ENCODE measurements around the gene RFC4. TPM values are rescaled to one million over a fixed set of nuclear protein-coding genes. Genes with fewer than 3 reads are reported as not detected.

Gene RFC4
- total and polyA plus RNA-seq, 2 of the 13 experiments (the other 11 are each of a cell fraction or from before 2014, with no cell fraction given): 18.5 to 103 TPM

DNA sequence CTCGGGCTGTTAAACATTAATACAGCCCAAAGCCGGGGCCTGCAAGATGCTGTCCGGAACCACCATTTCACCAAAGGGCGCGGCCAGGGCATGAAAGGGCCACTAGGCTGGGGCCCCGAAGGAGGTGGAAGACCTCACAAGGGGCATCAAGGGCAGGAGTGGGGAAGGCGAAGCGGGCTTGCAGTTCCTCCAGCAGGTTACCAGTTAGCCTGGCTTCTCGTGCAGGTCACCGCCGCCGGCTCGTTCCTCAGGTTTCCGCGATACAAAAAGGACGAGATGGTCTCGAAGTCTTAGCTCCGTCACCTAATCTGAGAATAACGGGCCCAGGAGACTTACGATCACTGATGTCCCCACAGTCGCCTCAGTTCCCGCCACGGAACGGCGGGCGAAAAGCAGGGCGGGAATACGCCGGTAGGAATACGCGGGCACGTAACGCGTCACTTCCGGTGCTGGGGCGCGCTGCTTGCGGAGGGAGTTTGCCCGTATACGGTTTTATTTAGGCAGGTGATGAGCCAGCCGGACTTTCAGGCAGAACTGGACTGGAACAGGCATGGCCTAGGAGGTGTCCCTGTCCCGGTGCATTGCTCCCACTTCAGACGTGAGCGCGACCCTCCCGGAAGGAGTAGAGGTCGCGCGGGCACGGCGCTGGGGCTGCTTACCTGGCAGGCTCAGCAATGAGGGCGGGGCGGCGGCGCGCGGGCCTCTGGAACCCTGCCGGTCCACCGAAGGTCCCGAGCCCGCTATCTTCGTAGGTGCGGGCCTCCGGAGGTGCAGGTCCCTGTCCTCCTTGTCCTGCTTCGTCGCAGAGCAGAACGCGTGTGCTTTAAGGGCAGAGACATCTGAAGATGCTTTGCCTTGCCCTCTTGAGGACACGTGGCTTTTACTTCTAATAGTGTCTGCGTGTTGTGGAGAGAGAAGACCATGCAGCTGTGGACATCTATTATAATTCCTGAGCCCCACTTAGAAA is at the start of gene RFC4 (continued):
- TF ChIP-seq, protein P1, sequence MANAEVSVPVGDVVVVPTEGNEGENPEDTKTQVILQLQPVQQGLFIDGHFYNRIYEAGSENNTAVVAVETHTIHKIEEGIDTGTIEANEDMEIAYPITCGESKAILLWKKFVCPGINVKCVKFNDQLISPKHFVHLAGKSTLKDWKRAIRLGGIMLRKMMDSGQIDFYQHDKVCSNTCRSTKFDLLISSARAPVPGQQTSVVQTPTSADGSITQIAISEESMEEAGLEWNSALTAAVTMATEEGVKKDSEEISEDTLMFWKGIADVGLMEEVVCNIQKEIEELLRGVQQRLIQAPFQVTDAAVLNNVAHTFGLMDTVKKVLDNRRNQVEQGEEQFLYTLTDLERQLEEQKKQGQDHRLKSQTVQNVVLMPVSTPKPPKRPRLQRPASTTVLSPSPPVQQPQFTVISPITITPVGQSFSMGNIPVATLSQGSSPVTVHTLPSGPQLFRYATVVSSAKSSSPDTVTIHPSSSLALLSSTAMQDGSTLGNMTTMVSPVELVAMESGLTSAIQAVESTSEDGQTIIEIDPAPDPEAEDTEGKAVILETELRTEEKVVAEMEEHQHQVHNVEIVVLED (CRISPR knock-in tag; IDR thresholded peaks at IDR 0.05; ENCODE audit: borderline replicate concordance): peak; percentile 100
- TF ChIP-seq, protein P2, sequence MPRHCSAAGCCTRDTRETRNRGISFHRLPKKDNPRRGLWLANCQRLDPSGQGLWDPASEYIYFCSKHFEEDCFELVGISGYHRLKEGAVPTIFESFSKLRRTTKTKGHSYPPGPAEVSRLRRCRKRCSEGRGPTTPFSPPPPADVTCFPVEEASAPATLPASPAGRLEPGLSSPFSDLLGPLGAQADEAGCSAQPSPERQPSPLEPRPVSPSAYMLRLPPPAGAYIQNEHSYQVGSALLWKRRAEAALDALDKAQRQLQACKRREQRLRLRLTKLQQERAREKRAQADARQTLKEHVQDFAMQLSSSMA (CRISPR knock-in tag; IDR thresholded peaks at IDR 0.05): peak; percentile 85
- no peak for TF ChIP-seq ZNF382 (CRISPR knock-in tag; IDR thresholded peaks at IDR 0.05; ENCODE audit: borderline replicate concordance)
- TF ChIP-seq NFATC3 (CRISPR knock-in tag; IDR thresholded peaks at IDR 0.05): no peak
- no peak for TF ChIP-seq GTF2F1 (IDR thresholded peaks at IDR 0.05; ENCODE audit: low read length)
- TF ChIP-seq, protein P3, sequence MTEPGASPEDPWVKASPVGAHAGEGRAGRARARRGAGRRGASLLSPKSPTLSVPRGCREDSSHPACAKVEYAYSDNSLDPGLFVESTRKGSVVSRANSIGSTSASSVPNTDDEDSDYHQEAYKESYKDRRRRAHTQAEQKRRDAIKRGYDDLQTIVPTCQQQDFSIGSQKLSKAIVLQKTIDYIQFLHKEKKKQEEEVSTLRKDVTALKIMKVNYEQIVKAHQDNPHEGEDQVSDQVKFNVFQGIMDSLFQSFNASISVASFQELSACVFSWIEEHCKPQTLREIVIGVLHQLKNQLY (CRISPR knock-in tag; IDR thresholded peaks at IDR 0.05): no peak
- TF ChIP-seq KLF13 (CRISPR knock-in tag; IDR thresholded peaks at IDR 0.05): peak; percentile 65; the same call in 1 of the 2 replicates
- no peak for TF ChIP-seq NFRKB (IDR thresholded peaks at IDR 0.05)
- peak; percentile 72; the same call in 1 of the 2 replicates for TF ChIP-seq ZNF547 (CRISPR knock-in tag; IDR thresholded peaks at IDR 0.05)
- TF ChIP-seq, protein P4, sequence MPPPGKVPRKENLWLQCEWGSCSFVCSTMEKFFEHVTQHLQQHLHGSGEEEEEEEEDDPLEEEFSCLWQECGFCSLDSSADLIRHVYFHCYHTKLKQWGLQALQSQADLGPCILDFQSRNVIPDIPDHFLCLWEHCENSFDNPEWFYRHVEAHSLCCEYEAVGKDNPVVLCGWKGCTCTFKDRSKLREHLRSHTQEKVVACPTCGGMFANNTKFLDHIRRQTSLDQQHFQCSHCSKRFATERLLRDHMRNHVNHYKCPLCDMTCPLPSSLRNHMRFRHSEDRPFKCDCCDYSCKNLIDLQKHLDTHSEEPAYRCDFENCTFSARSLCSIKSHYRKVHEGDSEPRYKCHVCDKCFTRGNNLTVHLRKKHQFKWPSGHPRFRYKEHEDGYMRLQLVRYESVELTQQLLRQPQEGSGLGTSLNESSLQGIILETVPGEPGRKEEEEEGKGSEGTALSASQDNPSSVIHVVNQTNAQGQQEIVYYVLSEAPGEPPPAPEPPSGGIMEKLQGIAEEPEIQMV (CRISPR knock-in tag; IDR thresholded peaks at IDR 0.05; ENCODE audit: low read depth): peak; percentile 49; the same call in 1 of the 2 replicates
- TF ChIP-seq FOXM1 (CRISPR knock-in tag; IDR thresholded peaks at IDR 0.05): no peak
- TF ChIP-seq ZSCAN29 (CRISPR knock-in tag; conservative IDR thresholded peaks at IDR 0.05): peak; percentile 84; the same call in 1 of the 2 replicates
- TF ChIP-seq, protein P5, sequence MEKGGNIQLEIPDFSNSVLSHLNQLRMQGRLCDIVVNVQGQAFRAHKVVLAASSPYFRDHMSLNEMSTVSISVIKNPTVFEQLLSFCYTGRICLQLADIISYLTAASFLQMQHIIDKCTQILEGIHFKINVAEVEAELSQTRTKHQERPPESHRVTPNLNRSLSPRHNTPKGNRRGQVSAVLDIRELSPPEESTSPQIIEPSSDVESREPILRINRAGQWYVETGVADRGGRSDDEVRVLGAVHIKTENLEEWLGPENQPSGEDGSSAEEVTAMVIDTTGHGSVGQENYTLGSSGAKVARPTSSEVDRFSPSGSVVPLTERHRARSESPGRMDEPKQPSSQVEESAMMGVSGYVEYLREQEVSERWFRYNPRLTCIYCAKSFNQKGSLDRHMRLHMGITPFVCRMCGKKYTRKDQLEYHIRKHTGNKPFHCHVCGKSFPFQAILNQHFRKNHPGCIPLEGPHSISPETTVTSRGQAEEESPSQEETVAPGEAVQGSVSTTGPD (CRISPR knock-in tag; IDR thresholded peaks at IDR 0.05): no peak
- TF ChIP-seq ZNF329 (CRISPR knock-in tag; IDR thresholded peaks at IDR 0.05; ENCODE audit: low read depth): peak; percentile 49; the same call in 1 of the 2 replicates
- TF ChIP-seq, protein P6, sequence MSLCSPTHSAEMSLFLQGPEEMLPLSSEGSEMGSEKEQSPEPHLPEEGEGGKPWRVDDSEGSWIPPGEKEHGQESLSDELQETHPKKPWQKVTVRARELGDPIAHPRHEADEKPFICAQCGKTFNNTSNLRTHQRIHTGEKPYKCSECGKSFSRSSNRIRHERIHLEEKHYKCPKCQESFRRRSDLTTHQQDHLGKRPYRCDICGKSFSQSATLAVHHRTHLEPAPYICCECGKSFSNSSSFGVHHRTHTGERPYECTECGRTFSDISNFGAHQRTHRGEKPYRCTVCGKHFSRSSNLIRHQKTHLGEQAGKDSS (CRISPR knock-in tag; IDR thresholded peaks at IDR 0.05; ENCODE audit: borderline replicate concordance, low read depth): no peak
- TF ChIP-seq, protein P7, sequence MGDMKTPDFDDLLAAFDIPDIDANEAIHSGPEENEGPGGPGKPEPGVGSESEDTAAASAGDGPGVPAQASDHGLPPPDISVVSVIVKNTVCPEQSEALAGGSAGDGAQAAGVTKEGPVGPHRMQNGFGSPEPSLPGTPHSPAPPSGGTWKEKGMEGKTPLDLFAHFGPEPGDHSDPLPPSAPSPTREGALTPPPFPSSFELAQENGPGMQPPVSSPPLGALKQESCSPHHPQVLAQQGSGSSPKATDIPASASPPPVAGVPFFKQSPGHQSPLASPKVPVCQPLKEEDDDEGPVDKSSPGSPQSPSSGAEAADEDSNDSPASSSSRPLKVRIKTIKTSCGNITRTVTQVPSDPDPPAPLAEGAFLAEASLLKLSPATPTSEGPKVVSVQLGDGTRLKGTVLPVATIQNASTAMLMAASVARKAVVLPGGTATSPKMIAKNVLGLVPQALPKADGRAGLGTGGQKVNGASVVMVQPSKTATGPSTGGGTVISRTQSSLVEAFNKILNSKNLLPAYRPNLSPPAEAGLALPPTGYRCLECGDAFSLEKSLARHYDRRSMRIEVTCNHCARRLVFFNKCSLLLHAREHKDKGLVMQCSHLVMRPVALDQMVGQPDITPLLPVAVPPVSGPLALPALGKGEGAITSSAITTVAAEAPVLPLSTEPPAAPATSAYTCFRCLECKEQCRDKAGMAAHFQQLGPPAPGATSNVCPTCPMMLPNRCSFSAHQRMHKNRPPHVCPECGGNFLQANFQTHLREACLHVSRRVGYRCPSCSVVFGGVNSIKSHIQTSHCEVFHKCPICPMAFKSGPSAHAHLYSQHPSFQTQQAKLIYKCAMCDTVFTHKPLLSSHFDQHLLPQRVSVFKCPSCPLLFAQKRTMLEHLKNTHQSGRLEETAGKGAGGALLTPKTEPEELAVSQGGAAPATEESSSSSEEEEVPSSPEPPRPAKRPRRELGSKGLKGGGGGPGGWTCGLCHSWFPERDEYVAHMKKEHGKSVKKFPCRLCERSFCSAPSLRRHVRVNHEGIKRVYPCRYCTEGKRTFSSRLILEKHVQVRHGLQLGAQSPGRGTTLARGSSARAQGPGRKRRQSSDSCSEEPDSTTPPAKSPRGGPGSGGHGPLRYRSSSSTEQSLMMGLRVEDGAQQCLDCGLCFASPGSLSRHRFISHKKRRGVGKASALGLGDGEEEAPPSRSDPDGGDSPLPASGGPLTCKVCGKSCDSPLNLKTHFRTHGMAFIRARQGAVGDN (CRISPR knock-in tag; IDR thresholded peaks at IDR 0.05): peak; percentile 98

Measured in HepG2 (cell line).